BJ (cell line): Measurements from ENCODE around the gene PIP4K2A. TPM values are rescaled to one million over a fixed set of nuclear protein-coding genes. Genes with fewer than 3 reads are reported as not detected.
"Not testable (repeated sequence)": the region's sequence is repeated elsewhere in the genome, so short reads cannot be mapped to it uniquely, and the experiment has no call there.

ENCODE experiments used
- CTCF ChIA-PET: fragments of 350-600 bp; formaldehyde crosslinking; extraction: SDS; loops from one replicate; lab custom pipeline; 2021; ENCODE audit warnings: antibody characterized with exemption, inconsistent platforms; lab: Yijun Ruan, JAX
- POLR2A ChIA-PET: fragments of 300-600 bp; sonication (Branson Sonifier 250); formaldehyde crosslinking; extraction: SDS; loops from one replicate; lab custom pipeline; 2021; ENCODE audit warnings: antibody characterized with exemption; lab: Charles Lee
- DNase-seq: peaks from one replicate; pipeline ENCODE4 v3.0.0-alpha.2; 2011; ENCODE audit warnings: low read depth
- H3K27me3 ChIP-seq: 2 replicates; pipeline ENCODE4 v1.6.0; 2011; ENCODE audit warnings: low read length; ENCODE audit not compliant: control insufficient read depth, insufficient read depth
- H3K36me3 ChIP-seq: 2 replicates; pipeline ENCODE4 v1.5.1; 2011; ENCODE audit warnings: low read length; ENCODE audit not compliant: control insufficient read depth, insufficient read depth
- H3K4me3 ChIP-seq: 2 replicates; pipeline ENCODE4 v1.5.1; 2011; ENCODE audit warnings: low read depth, mild to moderate bottlenecking, control low read depth, low read length
- polyA plus RNA-seq: library from polyadenylated mRNA; depleted of rRNA; stranded (reverse); fragments of >200 nt; gene quantifications from 2 replicates; pipeline ENCODE4 v1.2.3, GENCODE V29; 2011
- TF ChIP-seq, protein P1 (sequence below): IDR thresholded peaks from 2 replicates; pipeline ENCODE4 v1.5.1; 2011; ENCODE audit warnings: low read depth, mild to moderate bottlenecking, control low read depth, inconsistent platforms, low read length, moderate library complexity; ENCODE audit not compliant: insufficient read depth

PIP4K2A gene
- polyA plus RNA-seq, 1 experiment, result 17.3 TPM

DNA sequence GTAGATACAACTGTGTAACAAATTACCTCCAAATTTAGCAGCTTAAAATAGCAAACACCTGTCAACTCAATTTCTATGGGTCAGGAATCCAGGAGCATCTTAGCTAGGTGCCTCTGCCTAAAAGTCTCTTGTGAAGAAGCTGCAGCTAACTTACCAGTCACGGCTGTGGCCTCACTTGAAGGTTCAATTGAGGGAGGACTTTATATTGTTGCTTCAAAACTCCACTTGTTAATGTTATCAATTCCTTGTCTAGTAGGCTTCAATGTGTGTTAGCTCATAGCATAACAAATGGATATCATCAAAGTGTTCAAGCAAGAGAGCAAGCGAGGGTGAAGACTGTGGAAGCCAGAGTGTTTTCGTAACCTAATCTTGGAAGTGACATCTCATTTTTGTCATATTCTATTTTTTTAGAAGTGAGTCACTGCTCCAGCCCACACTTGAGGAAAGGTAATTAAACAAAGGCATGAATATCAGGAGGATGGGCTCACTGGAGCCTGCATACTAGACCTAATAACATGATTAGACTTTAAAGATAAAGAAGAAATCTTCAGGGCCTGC is 196.1 kb downstream of the PIP4K2A start:
- Histone ChIP-seq H3K36me3 (no peaks in the 10 kb centered on the region), H3K27me3 (0 out of 2 replicates have a peak, but pooled peaks cover 2% of the 10 kb centered on the region), H3K4me3 (no peak overlapping the region)
- DNase-seq, result no peak
- POLR2A ChIA-PET, result no interaction called here
- TF ChIP-seq, protein P1, sequence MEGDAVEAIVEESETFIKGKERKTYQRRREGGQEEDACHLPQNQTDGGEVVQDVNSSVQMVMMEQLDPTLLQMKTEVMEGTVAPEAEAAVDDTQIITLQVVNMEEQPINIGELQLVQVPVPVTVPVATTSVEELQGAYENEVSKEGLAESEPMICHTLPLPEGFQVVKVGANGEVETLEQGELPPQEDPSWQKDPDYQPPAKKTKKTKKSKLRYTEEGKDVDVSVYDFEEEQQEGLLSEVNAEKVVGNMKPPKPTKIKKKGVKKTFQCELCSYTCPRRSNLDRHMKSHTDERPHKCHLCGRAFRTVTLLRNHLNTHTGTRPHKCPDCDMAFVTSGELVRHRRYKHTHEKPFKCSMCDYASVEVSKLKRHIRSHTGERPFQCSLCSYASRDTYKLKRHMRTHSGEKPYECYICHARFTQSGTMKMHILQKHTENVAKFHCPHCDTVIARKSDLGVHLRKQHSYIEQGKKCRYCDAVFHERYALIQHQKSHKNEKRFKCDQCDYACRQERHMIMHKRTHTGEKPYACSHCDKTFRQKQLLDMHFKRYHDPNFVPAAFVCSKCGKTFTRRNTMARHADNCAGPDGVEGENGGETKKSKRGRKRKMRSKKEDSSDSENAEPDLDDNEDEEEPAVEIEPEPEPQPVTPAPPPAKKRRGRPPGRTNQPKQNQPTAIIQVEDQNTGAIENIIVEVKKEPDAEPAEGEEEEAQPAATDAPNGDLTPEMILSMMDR, result no peak
- CTCF ChIA-PET, result no interaction called here

DNA sequence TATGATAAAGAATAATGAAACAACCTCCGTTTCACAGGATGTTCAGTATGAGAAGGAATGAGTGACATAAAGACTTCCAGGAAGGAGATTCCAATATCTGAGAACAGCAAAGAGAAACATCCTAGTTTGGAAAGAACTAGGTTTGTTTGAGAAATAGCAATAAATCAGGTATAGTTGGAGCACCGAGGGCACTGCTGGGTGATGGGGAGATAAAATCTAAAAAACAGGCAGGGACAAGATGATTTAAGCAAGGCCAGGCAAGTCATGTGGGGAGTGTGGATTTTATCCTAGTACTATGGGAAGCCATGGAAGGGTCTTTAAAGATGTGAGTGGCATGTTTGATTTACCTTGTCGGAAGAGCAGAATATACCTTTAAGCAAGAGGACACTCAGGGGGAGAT is 199.4 kb downstream of the PIP4K2A start:
- Histone ChIP-seq H3K4me3 (no peak overlapping the region), H3K27me3 (peaks cover 3% of the 10 kb centered on the region; the same call in 1 of the 2 replicates), H3K36me3 (no peaks in the 10 kb centered on the region)
- TF ChIP-seq, protein P1, result no peak
- CTCF ChIA-PET, result no interaction called here
- DNase-seq, result no peak
- POLR2A ChIA-PET, result no interaction called here

DNA sequence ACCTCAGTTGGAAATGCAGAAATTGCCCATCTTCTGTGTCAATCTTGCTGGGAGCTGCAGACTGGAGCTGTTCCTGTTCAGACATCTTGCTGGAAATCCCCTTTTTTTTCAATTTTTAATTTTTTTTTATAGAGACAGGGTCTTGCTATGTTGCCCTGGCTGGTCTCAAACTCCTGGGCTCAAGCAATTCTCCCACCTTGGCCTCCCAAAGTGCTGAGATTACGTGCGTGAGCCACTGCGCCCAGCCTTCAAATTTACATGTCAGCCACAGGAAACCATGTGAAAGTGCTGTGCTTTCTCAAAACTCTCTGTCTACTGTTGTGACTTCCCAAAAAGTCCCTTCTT is 200.0 kb downstream of the PIP4K2A start:
- H3K27me3 ChIP-seq, DNase-seq, CTCF ChIA-PET, H3K36me3 ChIP-seq, POLR2A ChIA-PET, H3K4me3 ChIP-seq: not testable (repeated sequence)

DNA sequence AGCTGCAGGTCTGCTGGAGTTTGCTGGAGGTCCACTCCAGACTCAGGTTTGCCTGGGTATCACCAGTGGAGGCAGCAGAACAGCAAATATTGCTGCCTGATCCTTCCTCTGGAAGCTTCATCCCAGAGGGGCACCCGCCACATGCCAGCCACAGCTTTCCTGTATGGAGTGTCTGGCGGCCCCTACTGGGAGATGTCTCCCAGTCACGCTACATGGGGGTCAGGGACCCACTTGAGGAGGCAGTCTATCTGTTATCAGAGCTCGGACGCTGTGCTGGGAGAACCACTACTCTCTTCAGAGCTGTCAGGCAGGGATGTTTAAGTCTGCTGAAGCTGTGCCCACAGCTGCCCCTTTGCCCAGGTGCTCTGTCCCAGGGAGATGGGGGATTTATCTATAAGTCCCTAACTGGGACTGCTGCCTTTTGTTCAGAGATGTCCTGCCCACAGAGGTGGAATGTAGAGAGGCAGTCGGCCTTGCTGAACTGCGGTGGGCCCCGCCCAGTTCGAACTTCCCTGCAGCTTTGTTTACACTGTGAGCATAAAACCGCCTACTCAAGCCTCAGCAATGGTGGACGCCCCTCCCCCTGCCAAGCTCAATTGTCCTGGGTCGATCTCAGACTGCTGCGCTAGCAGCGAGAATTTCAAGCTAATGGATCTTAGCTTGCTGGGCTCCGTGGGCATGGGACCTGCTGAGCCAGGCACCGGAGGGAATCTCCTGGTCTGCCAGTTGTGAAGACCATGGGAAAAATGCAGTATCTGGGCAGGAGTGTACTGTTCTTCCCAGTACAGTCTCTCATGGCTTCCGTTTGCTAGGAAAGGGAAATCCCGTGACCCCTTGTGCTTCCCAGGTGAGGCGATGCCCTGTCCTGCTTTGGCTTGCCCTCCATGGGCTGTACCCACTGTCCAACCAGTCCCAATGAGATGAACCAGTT is 200.6 kb downstream of the PIP4K2A start:
- H3K27me3 ChIP-seq, CTCF ChIA-PET, H3K36me3 ChIP-seq, H3K4me3 ChIP-seq, DNase-seq, POLR2A ChIA-PET: not testable (repeated sequence)

DNA sequence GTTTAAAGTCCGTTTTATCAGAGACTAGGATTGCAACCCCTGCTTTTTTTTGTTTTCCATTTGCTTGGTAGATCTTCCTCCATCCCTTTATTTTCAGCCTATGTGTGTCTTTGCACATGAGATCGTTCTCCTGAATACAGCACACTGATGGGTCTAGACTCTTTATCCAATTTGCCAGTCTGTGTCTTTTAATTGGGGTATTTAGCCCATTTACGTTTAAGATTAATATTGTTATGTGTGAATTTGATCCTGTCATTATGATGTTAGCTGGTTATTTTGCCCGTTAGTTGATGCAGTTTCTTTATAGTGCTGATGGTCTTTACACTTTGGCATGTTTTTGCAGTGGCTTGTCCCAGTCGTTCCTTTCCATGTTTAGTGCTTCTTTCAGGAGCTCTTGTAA is 202.4 kb downstream of the PIP4K2A start:
- DNase-seq, H3K27me3 ChIP-seq, POLR2A ChIA-PET, H3K4me3 ChIP-seq, H3K36me3 ChIP-seq: not testable (repeated sequence)
- CTCF ChIA-PET, result interaction anchor here (0.6 kb wide), 1 partner anchor 1113 kb away, joined by 4 read pairs; no protein-coding TSS in a partner anchor

DNA sequence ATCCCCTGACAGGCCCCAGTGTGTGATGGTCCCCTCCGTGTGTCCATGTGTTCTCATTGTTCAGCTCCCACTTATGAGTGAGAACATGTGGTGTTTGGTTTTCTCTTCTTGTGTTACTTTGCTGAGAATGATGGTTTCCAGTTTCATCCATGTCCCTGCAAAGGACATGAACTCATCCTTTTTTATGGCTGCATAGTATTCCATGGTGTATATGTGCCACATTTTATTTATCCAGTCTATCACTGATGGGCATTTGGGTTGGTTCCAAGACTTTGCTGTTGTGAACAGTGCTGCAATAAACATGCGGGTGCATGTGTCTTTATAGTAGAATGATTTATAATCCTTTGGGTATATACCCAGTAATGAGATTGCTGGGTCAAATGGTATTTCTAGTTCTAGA is 206.2 kb downstream of the PIP4K2A start:
- CTCF ChIA-PET, DNase-seq, POLR2A ChIA-PET, H3K4me3 ChIP-seq, H3K36me3 ChIP-seq: not testable (repeated sequence)
- H3K27me3 ChIP-seq, result peaks cover 10% of the 10 kb centered on the region

DNA sequence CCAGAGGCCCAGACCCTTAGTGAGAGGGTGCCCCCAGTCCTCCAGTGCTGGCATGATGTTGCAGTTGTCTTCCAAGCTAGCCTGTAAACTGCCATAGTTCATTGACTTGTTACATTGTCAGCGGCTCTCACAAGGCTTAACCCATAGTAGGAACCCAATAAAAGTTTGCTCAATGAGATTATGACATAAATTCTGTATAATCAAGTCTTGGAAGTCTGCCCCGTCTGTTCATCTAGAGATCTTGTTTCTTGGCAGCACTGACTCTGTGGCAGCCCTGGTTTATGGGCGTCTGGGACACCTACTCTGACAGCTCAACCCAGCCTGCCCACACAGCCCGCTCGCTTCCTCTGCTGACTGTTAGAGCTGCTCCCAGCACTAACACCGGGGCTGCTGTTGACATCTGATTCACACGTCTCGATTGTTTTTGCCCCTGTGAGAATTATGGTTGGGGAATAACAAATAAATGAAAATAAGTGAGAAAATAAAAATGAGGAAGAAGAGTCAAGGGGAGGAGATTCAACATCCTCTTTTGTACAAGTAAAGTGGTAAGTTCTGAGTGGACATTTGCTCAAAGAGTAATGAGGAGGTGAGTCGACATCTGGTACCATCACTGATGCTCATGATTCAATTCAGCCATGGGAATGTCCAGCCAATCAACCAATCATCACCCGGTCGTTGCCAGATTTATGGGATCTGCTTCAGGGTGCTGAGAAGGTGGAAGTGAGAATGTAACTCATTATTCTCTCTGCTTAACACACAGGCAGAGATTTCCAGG is 208.3 kb downstream of the PIP4K2A start:
- peaks cover 12% of the 10 kb centered on the region for H3K27me3 ChIP-seq
- POLR2A ChIA-PET, result no interaction called here
- no peak for DNase-seq
- H3K4me3 ChIP-seq, result no peak overlapping the region
- no peaks in the 10 kb centered on the region for H3K36me3 ChIP-seq
- CTCF ChIA-PET, result no interaction called here
- TF ChIP-seq, protein P1, result no peak
